Measurements from ENCODE around the gene UQCRQ. TPM values are rescaled to one million over a fixed set of nuclear protein-coding genes. Genes with fewer than 3 reads are reported as not detected.
"Not testable (repeated sequence)": the region's sequence is repeated elsewhere in the genome, so short reads cannot be mapped to it uniquely, and the experiment has no call there.

The UQCRQ gene
- total RNA-seq, 1 experiment from 2014 or later = 306 TPM

DNA sequence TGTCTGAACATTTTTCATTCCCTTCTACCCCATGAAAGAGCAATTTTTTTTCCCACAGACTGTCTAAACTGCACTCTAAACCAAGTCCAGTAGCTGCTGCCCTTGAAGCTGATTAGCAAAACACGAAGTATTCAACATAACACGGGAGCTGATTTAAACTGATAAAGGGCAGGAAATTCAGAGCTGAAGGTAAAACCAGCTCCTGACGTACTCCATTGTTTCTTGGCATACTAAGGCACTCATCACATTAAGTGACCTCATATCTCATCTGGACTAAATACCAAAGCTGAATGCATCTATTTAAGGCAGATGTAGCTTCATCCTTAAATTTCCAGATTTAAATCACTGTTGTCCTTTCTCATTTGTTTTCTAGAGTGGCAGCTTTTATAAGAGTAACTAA lies 12.1 kb upstream of the UQCRQ start:
- Histone ChIP-seq H4K91ac (ENCODE audit: insufficient read length, low read depth, low read length) (no peak overlapping the region), H2BK5ac (ENCODE audit: insufficient read length, low read length) (no peak overlapping the region), H3K27ac (ENCODE audit: insufficient read length, low read depth, low read length) (no peak overlapping the region), H3K79me2 (ENCODE audit: insufficient read depth, low read length) (no peaks in the 10 kb centered on the region), H2AK5ac (ENCODE audit: insufficient read length, low read length) (no peak overlapping the region), H3K9ac (ENCODE audit: extremely low read depth, insufficient read length, low read length) (no peak overlapping the region), H3K14ac (ENCODE audit: insufficient read depth, low read length) (no peak overlapping the region), H3K56ac (ENCODE audit: insufficient read length, low read depth, low read length) (no peak overlapping the region), H3K27me3 (ENCODE audit: insufficient read depth, low read length) (no peaks in the 10 kb centered on the region), H4K20me1 (ENCODE audit: control insufficient read depth, insufficient read depth, insufficient read length) (no peaks in the 10 kb centered on the region), H2BK120ac (ENCODE audit: low read depth, low read length, poor library complexity, severe bottlenecking) (no peak overlapping the region), H2BK12ac (ENCODE audit: insufficient read length, low read depth, low read length) (no peak overlapping the region), H3K4me1 (ENCODE audit: insufficient read depth, low read length) (no peaks in the 10 kb centered on the region), H3K9me3 (ENCODE audit: control insufficient read depth, low read depth, low read length) (no peaks in the 10 kb centered on the region), H3K23ac (ENCODE audit: insufficient read length, low read depth, low read length) (no peak overlapping the region), H3T11ph (ENCODE audit: low read length) (no peak overlapping the region), H4K5ac (ENCODE audit: insufficient read length, low read depth, low read length) (no peak overlapping the region), H3K23me2 (ENCODE audit: insufficient read length, low read depth, low read length, poor library complexity, severe bottlenecking) (no peaks in the 10 kb centered on the region), H2AFZ (ENCODE audit: low read length) (no peak overlapping the region), H3K18ac (ENCODE audit: insufficient read length, low read depth, low read length) (no peak overlapping the region), H3K79me1 (ENCODE audit: insufficient read depth, low read depth, low read length, poor library complexity, severe bottlenecking) (no peaks in the 10 kb centered on the region), H2BK15ac (ENCODE audit: low read depth, low read length) (no peak overlapping the region), H4K8ac (replicated peaks; ENCODE audit: insufficient read length, low read depth, low read length) (no peak overlapping the region), H3K4me2 (ENCODE audit: insufficient read depth, insufficient read length, low read length) (no peak overlapping the region), H2BK20ac (ENCODE audit: low read depth, low read length, poor library complexity, severe bottlenecking) (no peak overlapping the region), H3K4ac (ENCODE audit: low read depth, low read length) (no peak overlapping the region)
- no peak overlapping the region for H3K27ac Mint-ChIP-seq
- WGBS (ENCODE audit: extremely low coverage, insufficient read length, low lambda C conversion rate) = no CpG with 5 or more reads among the region's 3 CpGs
- H3K4me3 Mint-ChIP-seq = no peak overlapping the region
- H3K36me3 Mint-ChIP-seq (ENCODE audit: insufficient read depth in 1 of 3, low read depth in 3 of 3) = no peaks in the 10 kb centered on the region
- H3K27me3 Mint-ChIP-seq (ENCODE audit: low read depth) = no peaks in the 10 kb centered on the region; the same call in 1 of the 2 replicates
- H3K4me1 Mint-ChIP-seq = peaks cover 3 to 8% of the 10 kb centered on the region in 2 experiments; a peak in 3 of 4 replicates
- no peaks in the 10 kb centered on the region for H3K9me3 Mint-ChIP-seq
- DNase-seq = no peak
- TF ChIP-seq, protein P1, sequence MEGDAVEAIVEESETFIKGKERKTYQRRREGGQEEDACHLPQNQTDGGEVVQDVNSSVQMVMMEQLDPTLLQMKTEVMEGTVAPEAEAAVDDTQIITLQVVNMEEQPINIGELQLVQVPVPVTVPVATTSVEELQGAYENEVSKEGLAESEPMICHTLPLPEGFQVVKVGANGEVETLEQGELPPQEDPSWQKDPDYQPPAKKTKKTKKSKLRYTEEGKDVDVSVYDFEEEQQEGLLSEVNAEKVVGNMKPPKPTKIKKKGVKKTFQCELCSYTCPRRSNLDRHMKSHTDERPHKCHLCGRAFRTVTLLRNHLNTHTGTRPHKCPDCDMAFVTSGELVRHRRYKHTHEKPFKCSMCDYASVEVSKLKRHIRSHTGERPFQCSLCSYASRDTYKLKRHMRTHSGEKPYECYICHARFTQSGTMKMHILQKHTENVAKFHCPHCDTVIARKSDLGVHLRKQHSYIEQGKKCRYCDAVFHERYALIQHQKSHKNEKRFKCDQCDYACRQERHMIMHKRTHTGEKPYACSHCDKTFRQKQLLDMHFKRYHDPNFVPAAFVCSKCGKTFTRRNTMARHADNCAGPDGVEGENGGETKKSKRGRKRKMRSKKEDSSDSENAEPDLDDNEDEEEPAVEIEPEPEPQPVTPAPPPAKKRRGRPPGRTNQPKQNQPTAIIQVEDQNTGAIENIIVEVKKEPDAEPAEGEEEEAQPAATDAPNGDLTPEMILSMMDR (conservative IDR thresholded peaks at IDR 0.05) = no peak

DNA sequence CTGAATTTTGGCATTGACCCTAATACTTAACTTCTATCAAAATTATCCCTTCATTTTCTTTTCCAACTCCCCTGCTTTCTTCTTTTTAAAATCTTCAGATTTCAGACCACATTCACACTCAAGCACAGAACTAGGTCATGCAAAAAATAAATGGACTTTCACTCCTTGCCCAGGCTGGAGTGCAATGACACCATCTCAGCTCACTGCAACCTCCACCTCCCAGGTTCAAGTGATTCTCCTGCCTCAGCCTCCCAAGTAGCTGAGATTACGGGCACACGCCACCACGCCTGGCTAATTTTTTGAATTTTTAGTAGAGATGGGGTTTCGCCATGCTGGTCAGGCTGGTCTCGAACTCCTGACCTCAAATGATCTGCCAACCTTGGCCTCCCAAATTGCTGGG lies 11.4 kb upstream of the UQCRQ start:
- not testable (repeated sequence) for H3K79me1 ChIP-seq (ENCODE audit: insufficient read depth, low read depth, low read length, poor library complexity, severe bottlenecking); H3K23ac ChIP-seq (ENCODE audit: insufficient read length, low read depth, low read length); H3K27me3 Mint-ChIP-seq (ENCODE audit: low read depth); H3K9me3 ChIP-seq (ENCODE audit: control insufficient read depth, low read depth, low read length); H3K27ac ChIP-seq (ENCODE audit: insufficient read length, low read depth, low read length); H4K5ac ChIP-seq (ENCODE audit: insufficient read length, low read depth, low read length); H3K4ac ChIP-seq (ENCODE audit: low read depth, low read length); H2BK120ac ChIP-seq (ENCODE audit: low read depth, low read length, poor library complexity, severe bottlenecking); H3K14ac ChIP-seq (ENCODE audit: insufficient read depth, low read length); H3K23me2 ChIP-seq (ENCODE audit: insufficient read length, low read depth, low read length, poor library complexity, severe bottlenecking); H3T11ph ChIP-seq (ENCODE audit: low read length); H3K9me3 Mint-ChIP-seq; H2AFZ ChIP-seq (ENCODE audit: low read length); H4K91ac ChIP-seq (ENCODE audit: insufficient read length, low read depth, low read length); H3K27ac Mint-ChIP-seq; H4K20me1 ChIP-seq (ENCODE audit: control insufficient read depth, insufficient read depth, insufficient read length); H3K4me3 Mint-ChIP-seq; H3K4me2 ChIP-seq (ENCODE audit: insufficient read depth, insufficient read length, low read length); H3K4me1 ChIP-seq (ENCODE audit: insufficient read depth, low read length); H3K4me1 Mint-ChIP-seq; H2BK5ac ChIP-seq (ENCODE audit: insufficient read length, low read length); H4K8ac ChIP-seq (replicated peaks; ENCODE audit: insufficient read length, low read depth, low read length); H2BK12ac ChIP-seq (ENCODE audit: insufficient read length, low read depth, low read length); H3K56ac ChIP-seq (ENCODE audit: insufficient read length, low read depth, low read length); H2BK20ac ChIP-seq (ENCODE audit: low read depth, low read length, poor library complexity, severe bottlenecking); H2BK15ac ChIP-seq (ENCODE audit: low read depth, low read length); H3K9ac ChIP-seq (ENCODE audit: extremely low read depth, insufficient read length, low read length); H2AK5ac ChIP-seq (ENCODE audit: insufficient read length, low read length); DNase-seq; H3K27me3 ChIP-seq (ENCODE audit: insufficient read depth, low read length); H3K79me2 ChIP-seq (ENCODE audit: insufficient read depth, low read length); H3K18ac ChIP-seq (ENCODE audit: insufficient read length, low read depth, low read length); H3K36me3 Mint-ChIP-seq (ENCODE audit: insufficient read depth in 1 of 3, low read depth in 3 of 3)
- WGBS (ENCODE audit: extremely low coverage, insufficient read length, low lambda C conversion rate) = no CpG with 5 or more reads among the region's 5 CpGs

All from H9 (cell line).